Natural killer cell treated with Interleukin-12 subunit alpha and Interleukin-12 subunit beta and Interleukin-15 and Interleukin-18, amount 100 ng/mL, for 72 hours (primary cell): ENCODE results near the gene FOXO3. TPM values are rescaled to one million over a fixed set of nuclear protein-coding genes. Genes with fewer than 3 reads are reported as not detected.

ENCODE experiments used
- ATAC-seq, 2 donors: fragments of 150-1000 bp; cut with Tn5 transposase in 1 of 2; sonication (Bioruptor Pico), chemical (Tn5 transposase) in 1 of 2; 2 replicates each; pipeline ENCODE4 v1.10.0; 2021
- DNase-seq: peaks from one replicate; pipeline ENCODE4 v3.0.0; 2022; ENCODE audit warnings: low spot score
- H3K27ac Mint-ChIP-seq, 2 donors: 1 replicate in 1 of 2; 2 replicates in 1 of 2; pipeline ENCODE4 v1.8.0; 2022; ENCODE audit warnings: mixed read lengths in 2 of 2, mild to moderate bottlenecking in 1 of 2, moderate library complexity in 1 of 2
- H3K27me3 Mint-ChIP-seq, 2 donors: 1 replicate in 1 of 2; 2 replicates in 1 of 2; pipeline ENCODE4 v1.8.0; 2022; ENCODE audit warnings: mixed read lengths in 2 of 2
- H3K36me3 Mint-ChIP-seq: one replicate; pipeline ENCODE4 v1.8.0; 2022; ENCODE audit warnings: mixed read lengths
- H3K4me1 Mint-ChIP-seq, 2 donors: 1 replicate in 1 of 2; 2 replicates in 1 of 2; pipeline ENCODE4 v1.8.0; 2022; ENCODE audit warnings: low read depth in 2 of 2, mixed read lengths in 2 of 2, mild to moderate bottlenecking in 1 of 2
- H3K4me3 Mint-ChIP-seq: one replicate; pipeline ENCODE4 v1.8.0; 2022; ENCODE audit warnings: mixed read lengths
- H3K9me3 Mint-ChIP-seq: 2 replicates; pipeline ENCODE4 v1.8.0; 2022; ENCODE audit warnings: mixed read lengths
- total RNA-seq, 2 donors: library from RNA; stranded (reverse); gene quantifications; one replicate each; pipeline ENCODE4 v1.2.3, GENCODE V29; 2022

FOXO3 gene
- total RNA-seq, 2 donors from 2014 or later = 17.8 to 20.6 TPM

GRCh38 chr6:108732091-108732870 is 171.6 kb downstream of the FOXO3 start:
- Mint-ChIP-seq H3K4me1 (no peaks in the 10 kb centered on the region), H3K9me3 (no peaks in the 10 kb centered on the region), H3K27ac (no peak overlapping the region), H3K27me3 (peaks cover 0 to 5% of the 10 kb centered on the region in 2 donors), H3K36me3 (no peaks in the 10 kb centered on the region), H3K4me3 (no peak overlapping the region)
- DNase-seq = no peak
- ATAC-seq = peak in 1 of 2 donors; percentile 20

DNA sequence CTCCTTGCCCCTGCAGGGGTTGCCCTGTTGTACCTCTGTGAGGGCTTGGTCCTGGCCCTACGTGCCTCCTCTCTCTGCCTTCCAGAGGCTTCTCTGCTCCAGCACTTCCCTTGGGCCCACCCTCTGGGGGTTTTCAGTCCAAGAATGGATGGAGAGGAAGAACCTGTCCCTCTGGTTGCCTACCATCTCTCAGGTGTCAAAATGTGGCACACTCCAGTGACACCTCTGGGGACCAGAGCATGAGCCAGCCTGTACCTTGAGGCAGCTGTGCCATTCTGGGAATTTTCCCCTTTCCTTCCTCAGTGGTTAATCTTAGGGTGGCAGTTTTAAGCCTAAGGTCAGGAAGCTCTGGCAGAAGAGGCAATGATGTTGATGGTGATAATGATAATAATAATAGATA is 172.3 kb downstream of the FOXO3 start:
- peaks cover 0 to 5% of the 10 kb centered on the region in 2 donors for H3K27me3 Mint-ChIP-seq
- no peak overlapping the region for H3K4me3 Mint-ChIP-seq
- DNase-seq = no peak
- peak in 1 of 2 donors; percentile 24 for ATAC-seq
- H3K27ac Mint-ChIP-seq = no peak overlapping the region
- H3K4me1 Mint-ChIP-seq = no peaks in the 10 kb centered on the region
- no peaks in the 10 kb centered on the region for H3K36me3 Mint-ChIP-seq
- H3K9me3 Mint-ChIP-seq = no peaks in the 10 kb centered on the region

DNA sequence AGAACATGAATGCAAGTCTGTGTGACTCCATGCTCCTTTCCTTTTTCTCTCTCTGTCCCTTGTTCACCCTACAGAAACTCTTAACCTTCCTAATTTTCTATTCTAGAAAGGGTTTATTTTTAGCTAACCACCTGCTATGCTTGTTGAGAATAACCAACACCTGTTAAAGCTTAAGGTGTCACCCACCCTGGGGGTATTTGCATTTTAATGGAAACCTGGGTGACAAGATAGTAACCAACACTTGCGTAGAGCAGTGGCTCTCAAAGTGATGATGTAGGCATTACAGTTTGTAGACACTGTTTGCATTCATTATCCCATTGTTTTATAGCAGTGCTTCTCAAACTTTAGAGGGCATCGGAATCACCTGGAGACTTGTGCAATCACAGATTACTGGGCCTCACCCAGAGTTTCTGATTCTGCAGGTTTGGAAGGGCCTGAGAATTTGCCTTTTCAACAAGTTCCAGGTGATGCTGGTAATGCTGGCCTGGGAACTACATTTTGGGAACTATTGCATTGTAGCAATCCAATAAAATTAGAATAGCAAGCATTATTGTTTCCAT is 173.1 kb downstream of the FOXO3 start:
- Mint-ChIP-seq H3K4me1 (peaks cover 2 to 4% of the 10 kb centered on the region in 2 donors), H3K27ac (no peak overlapping the region), H3K36me3 (no peaks in the 10 kb centered on the region), H3K4me3 (no peak overlapping the region), H3K9me3 (no peaks in the 10 kb centered on the region), H3K27me3 (peaks cover 0 to 5% of the 10 kb centered on the region in 2 donors)
- DNase-seq = no peak
- no peak for ATAC-seq
